Measurements from ENCODE around the gene ICAM2.

- TF ChIP-seq NFRKB (IDR thresholded peaks at IDR 0.05) = no peak
- TF ChIP-seq FOXA1 (IDR thresholded peaks at IDR 0.05) = no peak
- TF ChIP-seq HDGF (IDR thresholded peaks at IDR 0.05; ENCODE audit: borderline replicate concordance) = no peak
- TF ChIP-seq SUZ12 (IDR thresholded peaks at IDR 0.05) = no peak
- TF ChIP-seq SP1 (IDR thresholded peaks at IDR 0.05) = no peak
- no peak for TF ChIP-seq CTBP1 (IDR thresholded peaks at IDR 0.05; ENCODE audit: borderline replicate concordance)
These were observed 44.7 kb upstream of the ICAM2 start for GRCh38 chr17:64065161-64065560.

Data from HEK293T (cell line).